ENCODE measurements around the gene IVD. TPM values are rescaled to one million over a fixed set of nuclear protein-coding genes. Genes with fewer than 3 reads are reported as not detected.

Gene IVD
- total and polyA plus RNA-seq, 4 donors, result 40.3 to 156 (median 94.4) TPM

DNA sequence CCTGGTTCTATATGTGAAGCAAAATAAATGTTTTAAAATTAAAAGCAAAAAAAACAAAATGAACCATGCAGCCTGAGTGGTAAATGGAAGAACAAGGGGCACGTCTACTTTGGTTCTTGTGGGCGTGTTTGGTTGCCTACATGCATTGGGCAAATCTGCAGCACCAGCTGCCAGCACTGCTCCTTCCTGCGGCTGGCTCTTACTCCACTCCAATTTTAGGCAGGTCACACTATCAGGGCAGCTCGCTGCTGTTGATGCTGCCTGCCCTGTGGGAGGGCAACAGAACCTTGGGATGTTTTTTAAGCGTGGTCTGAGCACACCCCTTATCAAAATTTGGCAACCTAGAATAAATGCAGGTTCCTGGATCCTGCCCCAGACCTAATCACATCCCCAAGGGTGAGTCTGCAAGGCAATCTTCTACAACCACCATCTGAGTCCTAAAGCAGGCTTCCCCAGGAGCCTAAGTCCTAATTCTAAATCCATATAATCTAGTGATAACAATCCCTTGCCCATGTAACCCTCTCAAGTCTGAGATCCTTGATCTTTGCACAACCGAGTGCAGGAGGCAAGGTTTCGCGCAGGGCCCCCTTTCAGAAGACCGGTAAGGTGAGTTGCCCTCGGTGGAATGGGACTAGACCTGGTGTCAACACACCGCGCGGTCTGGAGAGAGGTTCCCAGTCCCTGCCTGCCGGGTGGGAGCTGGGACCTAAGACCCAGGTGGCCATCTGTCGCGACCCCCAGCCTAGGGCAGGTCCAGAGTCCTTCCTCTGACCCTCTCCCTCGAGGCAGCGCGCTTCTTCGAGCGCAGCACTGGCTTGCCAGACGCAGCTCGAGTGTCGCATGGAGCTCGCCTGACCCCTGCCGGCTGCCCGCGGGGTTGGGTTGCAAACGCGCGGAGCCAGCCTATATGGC is 15.9 kb downstream of the IVD start:
- peaks cover 7 to 24% (median 21%) of the 10 kb centered on the region in 4 donors for H3K4me1 ChIP-seq (ENCODE audit: control insufficient read depth in 4 of 4, insufficient read depth in 4 of 4, low read length in 3 of 4)
- H3K4me3 ChIP-seq (ENCODE audit: low read depth in 1 of 3, low read length in 3 of 3), result peak overlapping the region in 1 of 3 donors; percentile 11

More for the DNA sequence above, 15.9 kb downstream of the IVD start:
- H3K27ac ChIP-seq (ENCODE audit: low read depth in 1 of 2, low read length in 2 of 2), result no peak overlapping the region
- 8% methylated on average over 31 of the region's 31 CpGs for WGBS
- no peaks in the 10 kb centered on the region for H3K9me3 ChIP-seq (ENCODE audit: control insufficient read depth in 4 of 4, low read length in 3 of 4)
- no peak overlapping the region for H3K9ac ChIP-seq (ENCODE audit: low read depth in 1 of 2, low read length in 2 of 2)
- DNase-seq (ENCODE audit: low spot score), result peak; percentile 89
- H3K36me3 ChIP-seq (ENCODE audit: control insufficient read depth in 4 of 4, insufficient read depth in 3 of 4, low read depth in 1 of 4, low read length in 3 of 4), result peaks cover 0 to 14% (median 5%) of the 10 kb centered on the region in 4 donors
- TF ChIP-seq FOXA1 (IDR thresholded peaks at IDR 0.05) (no peak), YY1 (IDR thresholded peaks at IDR 0.05) (peak; percentile 13), TAF1 (conservative IDR thresholded peaks at IDR 0.05) (no peak), HNF4G (IDR thresholded peaks at IDR 0.05) (no peak), SP1 (IDR thresholded peaks at IDR 0.05) (no peak), RAD21 (IDR thresholded peaks at IDR 0.05) (peak; percentile 93 to 94), GABPA (IDR thresholded peaks at IDR 0.05 in 1 of 2, conservative IDR thresholded peaks at IDR 0.05 in 1 of 2) (no peak), HNF4A (conservative IDR thresholded peaks at IDR 0.05) (peak in 1 of 2 donors; percentile 16), JUND (IDR thresholded peaks at IDR 0.05) (no peak), EGR1 (IDR thresholded peaks at IDR 0.05; ENCODE audit: low read depth in 2 of 2) (no peak), FOXA2 (IDR thresholded peaks at IDR 0.05) (no peak), NR2F2 (IDR thresholded peaks at IDR 0.05) (no peak), RXRA (IDR thresholded peaks at IDR 0.05) (peak in 1 of 2 donors; percentile 12)
- TF ChIP-seq, protein P1, sequence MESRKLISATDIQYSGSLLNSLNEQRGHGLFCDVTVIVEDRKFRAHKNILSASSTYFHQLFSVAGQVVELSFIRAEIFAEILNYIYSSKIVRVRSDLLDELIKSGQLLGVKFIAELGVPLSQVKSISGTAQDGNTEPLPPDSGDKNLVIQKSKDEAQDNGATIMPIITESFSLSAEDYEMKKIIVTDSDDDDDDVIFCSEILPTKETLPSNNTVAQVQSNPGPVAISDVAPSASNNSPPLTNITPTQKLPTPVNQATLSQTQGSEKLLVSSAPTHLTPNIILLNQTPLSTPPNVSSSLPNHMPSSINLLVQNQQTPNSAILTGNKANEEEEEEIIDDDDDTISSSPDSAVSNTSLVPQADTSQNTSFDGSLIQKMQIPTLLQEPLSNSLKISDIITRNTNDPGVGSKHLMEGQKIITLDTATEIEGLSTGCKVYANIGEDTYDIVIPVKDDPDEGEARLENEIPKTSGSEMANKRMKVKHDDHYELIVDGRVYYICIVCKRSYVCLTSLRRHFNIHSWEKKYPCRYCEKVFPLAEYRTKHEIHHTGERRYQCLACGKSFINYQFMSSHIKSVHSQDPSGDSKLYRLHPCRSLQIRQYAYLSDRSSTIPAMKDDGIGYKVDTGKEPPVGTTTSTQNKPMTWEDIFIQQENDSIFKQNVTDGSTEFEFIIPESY (IDR thresholded peaks at IDR 0.05), result no peak
- TF ChIP-seq, protein P2, sequence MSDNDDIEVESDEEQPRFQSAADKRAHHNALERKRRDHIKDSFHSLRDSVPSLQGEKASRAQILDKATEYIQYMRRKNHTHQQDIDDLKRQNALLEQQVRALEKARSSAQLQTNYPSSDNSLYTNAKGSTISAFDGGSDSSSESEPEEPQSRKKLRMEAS (IDR thresholded peaks at IDR 0.05), result no peak
- TF ChIP-seq, protein P3, sequence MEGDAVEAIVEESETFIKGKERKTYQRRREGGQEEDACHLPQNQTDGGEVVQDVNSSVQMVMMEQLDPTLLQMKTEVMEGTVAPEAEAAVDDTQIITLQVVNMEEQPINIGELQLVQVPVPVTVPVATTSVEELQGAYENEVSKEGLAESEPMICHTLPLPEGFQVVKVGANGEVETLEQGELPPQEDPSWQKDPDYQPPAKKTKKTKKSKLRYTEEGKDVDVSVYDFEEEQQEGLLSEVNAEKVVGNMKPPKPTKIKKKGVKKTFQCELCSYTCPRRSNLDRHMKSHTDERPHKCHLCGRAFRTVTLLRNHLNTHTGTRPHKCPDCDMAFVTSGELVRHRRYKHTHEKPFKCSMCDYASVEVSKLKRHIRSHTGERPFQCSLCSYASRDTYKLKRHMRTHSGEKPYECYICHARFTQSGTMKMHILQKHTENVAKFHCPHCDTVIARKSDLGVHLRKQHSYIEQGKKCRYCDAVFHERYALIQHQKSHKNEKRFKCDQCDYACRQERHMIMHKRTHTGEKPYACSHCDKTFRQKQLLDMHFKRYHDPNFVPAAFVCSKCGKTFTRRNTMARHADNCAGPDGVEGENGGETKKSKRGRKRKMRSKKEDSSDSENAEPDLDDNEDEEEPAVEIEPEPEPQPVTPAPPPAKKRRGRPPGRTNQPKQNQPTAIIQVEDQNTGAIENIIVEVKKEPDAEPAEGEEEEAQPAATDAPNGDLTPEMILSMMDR (IDR thresholded peaks at IDR 0.05; ENCODE audit: low read depth, low read length, missing input control), result peak; percentile 96
- TF ChIP-seq, protein P4, sequence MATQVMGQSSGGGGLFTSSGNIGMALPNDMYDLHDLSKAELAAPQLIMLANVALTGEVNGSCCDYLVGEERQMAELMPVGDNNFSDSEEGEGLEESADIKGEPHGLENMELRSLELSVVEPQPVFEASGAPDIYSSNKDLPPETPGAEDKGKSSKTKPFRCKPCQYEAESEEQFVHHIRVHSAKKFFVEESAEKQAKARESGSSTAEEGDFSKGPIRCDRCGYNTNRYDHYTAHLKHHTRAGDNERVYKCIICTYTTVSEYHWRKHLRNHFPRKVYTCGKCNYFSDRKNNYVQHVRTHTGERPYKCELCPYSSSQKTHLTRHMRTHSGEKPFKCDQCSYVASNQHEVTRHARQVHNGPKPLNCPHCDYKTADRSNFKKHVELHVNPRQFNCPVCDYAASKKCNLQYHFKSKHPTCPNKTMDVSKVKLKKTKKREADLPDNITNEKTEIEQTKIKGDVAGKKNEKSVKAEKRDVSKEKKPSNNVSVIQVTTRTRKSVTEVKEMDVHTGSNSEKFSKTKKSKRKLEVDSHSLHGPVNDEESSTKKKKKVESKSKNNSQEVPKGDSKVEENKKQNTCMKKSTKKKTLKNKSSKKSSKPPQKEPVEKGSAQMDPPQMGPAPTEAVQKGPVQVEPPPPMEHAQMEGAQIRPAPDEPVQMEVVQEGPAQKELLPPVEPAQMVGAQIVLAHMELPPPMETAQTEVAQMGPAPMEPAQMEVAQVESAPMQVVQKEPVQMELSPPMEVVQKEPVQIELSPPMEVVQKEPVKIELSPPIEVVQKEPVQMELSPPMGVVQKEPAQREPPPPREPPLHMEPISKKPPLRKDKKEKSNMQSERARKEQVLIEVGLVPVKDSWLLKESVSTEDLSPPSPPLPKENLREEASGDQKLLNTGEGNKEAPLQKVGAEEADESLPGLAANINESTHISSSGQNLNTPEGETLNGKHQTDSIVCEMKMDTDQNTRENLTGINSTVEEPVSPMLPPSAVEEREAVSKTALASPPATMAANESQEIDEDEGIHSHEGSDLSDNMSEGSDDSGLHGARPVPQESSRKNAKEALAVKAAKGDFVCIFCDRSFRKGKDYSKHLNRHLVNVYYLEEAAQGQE (IDR thresholded peaks at IDR 0.05), result no peak
- TF ChIP-seq, protein P5, sequence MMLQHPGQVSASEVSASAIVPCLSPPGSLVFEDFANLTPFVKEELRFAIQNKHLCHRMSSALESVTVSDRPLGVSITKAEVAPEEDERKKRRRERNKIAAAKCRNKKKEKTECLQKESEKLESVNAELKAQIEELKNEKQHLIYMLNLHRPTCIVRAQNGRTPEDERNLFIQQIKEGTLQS (IDR thresholded peaks at IDR 0.05), result no peak
- no peaks in the 10 kb centered on the region for H3K27me3 ChIP-seq (ENCODE audit: control insufficient read depth in 4 of 4, insufficient read depth in 4 of 4, low read length in 3 of 4)

All from liver (tissue), 9 donors.